KMS-11 (cell line): ENCODE results near the gene PLBD1.
A peak's percentile ranks its signal among the peaks of the same experiment; 100 is the strongest.

ENCODE experiments used
- H2AFZ ChIP-seq: fragments of 200-600 bp; sonication (generic); 2 replicates; pipeline ENCODE4 v1.6.1; 2016; ENCODE audit warnings: antibody characterized with exemption, mixed run types, low read depth
- H3K27ac ChIP-seq: fragments of 200-600 bp; sonication (generic); 2 replicates; pipeline ENCODE4 v1.6.1; 2016; ENCODE audit warnings: mild to moderate bottlenecking, mixed run types
- H3K27me3 ChIP-seq: fragments of 200-600 bp; sonication (generic); 2 replicates; pipeline ENCODE4 v1.6.1; 2017; ENCODE audit warnings: mild to moderate bottlenecking, low read depth, mixed run types, moderate library complexity; ENCODE audit not compliant: insufficient read depth
- H3K36me3 ChIP-seq: fragments of 200-600 bp; sonication (generic); 2 replicates; pipeline ENCODE4 v1.6.1; 2017; ENCODE audit warnings: mild to moderate bottlenecking, mixed run types; ENCODE audit not compliant: insufficient read depth
- H3K4me1 ChIP-seq: fragments of 200-600 bp; sonication (generic); 2 replicates; pipeline ENCODE4 v1.6.1; 2016; ENCODE audit warnings: mild to moderate bottlenecking, low read depth, mixed run types; ENCODE audit not compliant: poor library complexity, severe bottlenecking
- H3K4me2 ChIP-seq: fragments of 200-600 bp; sonication (generic); 2 replicates; pipeline ENCODE4 v1.7.0; 2016; ENCODE audit warnings: mild to moderate bottlenecking, mixed run types
- H3K4me3 ChIP-seq: fragments of 200-600 bp; sonication (generic); IDR thresholded peaks from 2 replicates; pipeline ENCODE4 v1.6.1; 2017; ENCODE audit warnings: low read depth, low read length, mixed read lengths; ENCODE audit not compliant: insufficient read depth
- H3K79me2 ChIP-seq: fragments of 200-600 bp; sonication (generic); 2 replicates; pipeline ENCODE4 v1.6.1; 2016; ENCODE audit warnings: low read depth, mixed run types; ENCODE audit not compliant: insufficient read depth
- H3K9ac ChIP-seq: fragments of 200-600 bp; sonication (generic); 2 replicates; pipeline ENCODE4 v1.6.1; 2016; ENCODE audit warnings: mild to moderate bottlenecking, mixed run types
- H4K20me1 ChIP-seq: fragments of 200-600 bp; sonication (generic); 2 replicates; pipeline ENCODE4 v1.6.1; 2016; ENCODE audit warnings: mild to moderate bottlenecking, mixed run types; ENCODE audit not compliant: insufficient read depth
- TF ChIP-seq, protein P1 (sequence below): fragments of 200-600 bp; sonication (generic); conservative IDR thresholded peaks from 2 replicates; pipeline ENCODE4 v1.6.1; 2017; ENCODE audit warnings: low read depth, mild to moderate bottlenecking, antibody characterized with exemption, low read length, moderate library complexity, mixed read lengths

The PLBD1 gene

DNA sequence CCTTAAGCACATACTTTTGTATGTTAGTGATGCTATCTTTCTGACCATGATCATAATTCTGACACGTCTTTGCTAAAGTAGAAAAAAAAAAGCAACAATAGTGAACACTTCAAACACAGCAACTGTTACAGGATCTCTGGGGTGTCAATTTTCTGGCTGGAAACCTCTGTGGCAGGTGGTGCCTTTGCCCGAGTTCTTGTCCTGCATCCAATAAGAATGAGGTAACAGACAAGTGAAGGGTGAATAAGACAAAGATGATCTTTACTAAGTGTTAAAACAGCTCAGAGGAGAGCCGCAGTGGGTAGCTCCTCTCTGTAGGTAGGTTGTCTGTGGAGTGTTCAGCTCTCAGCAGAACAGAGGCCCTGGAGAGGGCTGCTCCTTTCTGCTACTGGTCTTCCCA is 20.9 kb upstream of the PLBD1 start:
- H3K4me2 ChIP-seq: no peak overlapping the region
- H2AFZ ChIP-seq: no peak overlapping the region
- no peaks in the 10 kb centered on the region for H3K36me3 ChIP-seq
- TF ChIP-seq, protein P1, sequence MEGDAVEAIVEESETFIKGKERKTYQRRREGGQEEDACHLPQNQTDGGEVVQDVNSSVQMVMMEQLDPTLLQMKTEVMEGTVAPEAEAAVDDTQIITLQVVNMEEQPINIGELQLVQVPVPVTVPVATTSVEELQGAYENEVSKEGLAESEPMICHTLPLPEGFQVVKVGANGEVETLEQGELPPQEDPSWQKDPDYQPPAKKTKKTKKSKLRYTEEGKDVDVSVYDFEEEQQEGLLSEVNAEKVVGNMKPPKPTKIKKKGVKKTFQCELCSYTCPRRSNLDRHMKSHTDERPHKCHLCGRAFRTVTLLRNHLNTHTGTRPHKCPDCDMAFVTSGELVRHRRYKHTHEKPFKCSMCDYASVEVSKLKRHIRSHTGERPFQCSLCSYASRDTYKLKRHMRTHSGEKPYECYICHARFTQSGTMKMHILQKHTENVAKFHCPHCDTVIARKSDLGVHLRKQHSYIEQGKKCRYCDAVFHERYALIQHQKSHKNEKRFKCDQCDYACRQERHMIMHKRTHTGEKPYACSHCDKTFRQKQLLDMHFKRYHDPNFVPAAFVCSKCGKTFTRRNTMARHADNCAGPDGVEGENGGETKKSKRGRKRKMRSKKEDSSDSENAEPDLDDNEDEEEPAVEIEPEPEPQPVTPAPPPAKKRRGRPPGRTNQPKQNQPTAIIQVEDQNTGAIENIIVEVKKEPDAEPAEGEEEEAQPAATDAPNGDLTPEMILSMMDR: no peak
- H3K4me1 ChIP-seq: no peaks in the 10 kb centered on the region
- no peaks in the 10 kb centered on the region for H3K79me2 ChIP-seq
- H3K27ac ChIP-seq: no peak overlapping the region
- no peak overlapping the region for H3K9ac ChIP-seq
- H3K4me3 ChIP-seq: no peak overlapping the region
- H4K20me1 ChIP-seq: no peaks in the 10 kb centered on the region
- H3K27me3 ChIP-seq: no peaks in the 10 kb centered on the region

DNA sequence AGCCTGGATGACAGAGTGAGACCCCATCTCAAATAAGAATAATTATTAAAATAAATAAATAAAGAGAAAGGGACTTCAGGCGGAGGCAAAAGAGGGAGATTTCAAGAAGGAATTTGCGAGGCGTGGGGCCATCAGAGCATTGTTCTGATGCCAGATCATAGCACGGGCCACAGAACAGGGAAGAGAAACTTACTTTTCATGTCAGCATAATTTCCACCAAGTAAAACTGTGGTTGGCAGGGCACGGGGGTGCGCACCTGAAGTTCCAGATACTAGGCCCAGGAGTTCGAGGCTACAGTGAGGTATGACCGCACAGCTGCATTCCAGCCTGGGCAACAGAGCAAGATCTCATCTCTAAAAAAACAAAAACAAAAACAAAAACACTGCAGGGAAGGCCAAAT is 11.0 kb upstream of the PLBD1 start:
- Histone ChIP-seq H3K27ac (no peak overlapping the region), H3K4me1 (peaks cover 19% of the 10 kb centered on the region), H3K4me2 (no peak overlapping the region)

DNA sequence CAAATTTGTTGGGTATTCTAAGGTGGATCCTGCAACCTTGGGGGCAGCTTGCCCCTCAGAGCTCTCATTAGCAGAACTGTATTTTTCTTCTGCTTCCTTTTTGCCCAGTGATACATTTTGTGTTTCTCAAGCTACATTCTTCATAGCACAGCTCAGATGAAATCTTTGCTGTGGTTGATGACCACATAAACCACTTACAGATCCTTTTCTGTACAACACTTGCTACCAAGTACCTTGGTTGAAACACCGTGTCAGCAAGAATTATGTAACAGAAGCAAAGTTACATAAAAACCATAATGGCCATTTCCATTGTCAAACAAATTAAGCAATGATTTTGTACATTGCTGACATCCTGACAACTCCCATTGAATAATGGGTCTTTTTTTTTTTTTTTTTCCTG is 9.7 kb upstream of the PLBD1 start:
- TF ChIP-seq, protein P1: no peak
- no peaks in the 10 kb centered on the region for H3K27me3 ChIP-seq
- H4K20me1 ChIP-seq: no peaks in the 10 kb centered on the region
- H3K79me2 ChIP-seq: no peaks in the 10 kb centered on the region
- peak overlapping the region; percentile 11; the same call in 1 of the 2 replicates for H3K4me2 ChIP-seq
- no peak overlapping the region for H2AFZ ChIP-seq
- H3K36me3 ChIP-seq: no peaks in the 10 kb centered on the region
- H3K9ac ChIP-seq: no peak overlapping the region
- peaks cover 19% of the 10 kb centered on the region for H3K4me1 ChIP-seq
- no peak overlapping the region for H3K4me3 ChIP-seq
- H3K27ac ChIP-seq: no peak overlapping the region

More for the DNA sequence above, 11.0 kb upstream of the PLBD1 start:
- no peaks in the 10 kb centered on the region for H3K36me3 ChIP-seq
- H3K79me2 ChIP-seq: no peaks in the 10 kb centered on the region
- no peaks in the 10 kb centered on the region for H4K20me1 ChIP-seq
- H3K9ac ChIP-seq: no peak overlapping the region
- TF ChIP-seq, protein P1: no peak
- H3K27me3 ChIP-seq: no peaks in the 10 kb centered on the region
- no peak overlapping the region for H3K4me3 ChIP-seq
- no peak overlapping the region for H2AFZ ChIP-seq

DNA sequence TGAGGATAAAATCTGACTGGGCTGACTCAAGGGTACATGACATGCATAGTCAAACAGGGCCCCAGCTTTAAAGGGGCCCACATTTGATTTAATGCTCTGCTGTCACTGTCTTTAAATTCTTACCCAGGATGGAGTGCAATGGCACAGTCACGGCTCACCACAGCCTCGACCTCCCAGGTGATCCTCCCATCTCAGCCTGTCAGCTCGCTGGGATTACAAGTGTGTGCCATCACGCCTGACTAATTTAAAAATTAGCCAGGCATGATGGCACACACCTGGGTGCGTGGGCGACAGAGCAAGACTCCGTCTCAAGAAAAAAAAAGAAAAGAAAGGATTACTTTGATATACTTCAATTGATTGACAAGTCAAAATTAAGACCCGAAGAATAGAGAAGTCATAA is 9.2 kb upstream of the PLBD1 start:
- Histone ChIP-seq H3K9ac (no peak overlapping the region), H4K20me1 (no peaks in the 10 kb centered on the region), H3K4me2 (peak overlapping the region; percentile 11; the same call in 1 of the 2 replicates), H3K4me1 (peaks cover 19% of the 10 kb centered on the region), H3K79me2 (no peaks in the 10 kb centered on the region), H2AFZ (no peak overlapping the region), H3K27ac (no peak overlapping the region), H3K27me3 (no peaks in the 10 kb centered on the region), H3K4me3 (no peak overlapping the region), H3K36me3 (no peaks in the 10 kb centered on the region)
- TF ChIP-seq, protein P1: no peak
